ENCODE results near the gene STK40.
A peak's percentile ranks its signal among the peaks of the same experiment; 100 is the strongest.

The STK40 gene, protein sequence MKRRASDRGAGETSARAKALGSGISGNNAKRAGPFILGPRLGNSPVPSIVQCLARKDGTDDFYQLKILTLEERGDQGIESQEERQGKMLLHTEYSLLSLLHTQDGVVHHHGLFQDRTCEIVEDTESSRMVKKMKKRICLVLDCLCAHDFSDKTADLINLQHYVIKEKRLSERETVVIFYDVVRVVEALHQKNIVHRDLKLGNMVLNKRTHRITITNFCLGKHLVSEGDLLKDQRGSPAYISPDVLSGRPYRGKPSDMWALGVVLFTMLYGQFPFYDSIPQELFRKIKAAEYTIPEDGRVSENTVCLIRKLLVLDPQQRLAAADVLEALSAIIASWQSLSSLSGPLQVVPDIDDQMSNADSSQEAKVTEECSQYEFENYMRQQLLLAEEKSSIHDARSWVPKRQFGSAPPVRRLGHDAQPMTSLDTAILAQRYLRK

DNA sequence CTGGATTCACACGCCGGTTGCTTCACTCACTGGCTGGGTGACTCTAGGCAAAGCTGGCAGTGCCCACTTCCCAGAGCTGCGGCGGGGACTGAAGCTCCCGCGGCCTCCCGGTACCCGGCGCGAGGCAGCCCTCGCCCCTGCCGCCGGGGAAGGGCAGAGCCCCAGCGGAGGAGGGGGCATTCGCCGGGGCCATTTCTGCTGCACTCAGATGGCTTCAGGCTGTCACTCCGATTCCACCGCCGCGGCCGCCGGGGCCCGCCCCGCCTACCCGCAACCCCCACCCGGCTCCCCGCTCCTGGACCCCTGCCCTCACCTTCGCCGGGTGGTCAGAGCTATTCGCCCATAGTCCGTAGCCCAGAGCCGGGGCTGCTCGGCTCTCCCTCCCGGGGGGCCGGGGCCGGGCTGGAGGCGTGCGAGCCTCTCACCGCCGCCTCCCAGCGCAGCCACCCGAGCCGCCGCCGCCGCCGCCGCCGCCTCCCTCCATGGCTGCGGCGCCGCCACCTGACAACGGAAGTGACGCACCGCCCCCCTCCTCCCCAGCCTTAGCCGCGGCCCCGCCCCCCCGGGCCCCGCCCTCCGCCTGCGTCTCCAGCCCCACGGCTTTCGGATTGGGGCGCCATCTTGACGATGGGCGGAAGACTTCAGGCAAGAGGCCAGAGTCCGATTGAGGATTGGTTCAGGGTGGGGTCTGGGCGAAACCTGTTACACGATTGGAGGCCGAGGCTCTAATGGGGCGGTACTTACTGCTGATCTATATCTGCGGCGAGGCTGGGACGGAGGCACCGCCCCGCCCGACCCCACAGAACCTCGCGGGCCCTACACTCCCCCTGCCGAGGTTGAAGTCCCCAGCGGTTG is at the start of gene STK40:
STK40 (minus strand) TSS at position 515 of the 855 bp plus-strand sequence. CDS start 24,592 bp downstream, outside the sequence.
- DNase-seq (ENCODE audit: low spot score) = peak; percentile 95

DNA sequence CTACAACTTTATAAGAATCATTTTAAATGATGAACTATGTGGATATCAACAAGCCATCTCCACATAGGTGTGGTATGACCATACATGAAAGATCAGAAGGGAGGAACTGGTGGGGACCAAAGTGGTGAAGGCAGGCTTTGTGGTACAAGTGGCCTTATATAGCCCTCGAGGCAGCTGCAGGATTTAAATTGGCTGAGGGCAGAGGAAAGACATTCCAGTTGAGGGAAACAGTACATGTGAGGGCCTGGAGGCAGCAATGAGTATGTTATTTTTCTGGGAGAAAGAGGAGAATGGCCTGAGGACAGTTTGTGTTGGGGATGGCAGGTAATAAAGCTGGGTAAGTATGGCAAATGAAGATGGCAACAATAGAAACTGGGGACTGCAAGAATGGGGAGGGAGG is 47.4 kb upstream of the STK40 start:
- no peak for DNase-seq (ENCODE audit: low spot score)

DNA sequence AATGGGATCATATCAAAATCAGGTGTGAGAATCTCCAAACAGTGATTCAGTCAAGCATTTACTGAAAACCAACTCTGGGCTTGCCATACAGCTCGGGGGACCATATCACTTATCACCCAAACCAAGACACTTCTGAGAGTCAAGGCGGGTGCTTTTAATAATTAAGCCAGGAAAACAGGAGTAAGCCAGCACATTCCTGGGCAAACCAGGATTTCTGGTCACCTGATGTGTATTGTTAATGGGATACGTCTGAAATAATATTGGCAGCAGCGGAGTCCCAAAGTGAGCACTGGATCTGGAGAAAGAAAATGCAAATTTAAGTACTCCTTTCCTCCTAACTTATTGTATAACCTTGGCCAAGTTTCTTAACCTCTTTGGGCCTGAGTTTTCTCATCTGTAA is 46.9 kb upstream of the STK40 start:
- no peak for DNase-seq (ENCODE audit: low spot score)

DNA sequence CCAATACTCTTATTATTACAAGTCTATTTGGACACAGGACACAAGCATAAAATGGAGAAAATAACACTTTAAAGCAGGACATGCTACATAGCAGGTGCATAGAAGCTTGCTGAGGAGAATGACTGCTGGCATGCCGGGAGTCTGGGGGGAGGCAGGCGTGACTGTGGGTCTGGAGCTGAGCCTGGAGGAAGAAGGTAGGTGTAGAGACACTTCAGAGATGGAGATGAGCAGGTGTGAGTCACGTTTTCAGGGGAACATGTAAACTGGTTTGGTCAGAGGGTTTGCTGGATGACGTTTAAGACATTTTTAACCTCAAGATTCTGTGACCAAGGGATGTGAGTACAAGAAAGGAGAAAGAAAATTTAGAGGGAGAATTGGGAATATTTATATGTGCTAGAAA is 40.1 kb upstream of the STK40 start:
- DNase-seq (ENCODE audit: low spot score) = no peak

DNA sequence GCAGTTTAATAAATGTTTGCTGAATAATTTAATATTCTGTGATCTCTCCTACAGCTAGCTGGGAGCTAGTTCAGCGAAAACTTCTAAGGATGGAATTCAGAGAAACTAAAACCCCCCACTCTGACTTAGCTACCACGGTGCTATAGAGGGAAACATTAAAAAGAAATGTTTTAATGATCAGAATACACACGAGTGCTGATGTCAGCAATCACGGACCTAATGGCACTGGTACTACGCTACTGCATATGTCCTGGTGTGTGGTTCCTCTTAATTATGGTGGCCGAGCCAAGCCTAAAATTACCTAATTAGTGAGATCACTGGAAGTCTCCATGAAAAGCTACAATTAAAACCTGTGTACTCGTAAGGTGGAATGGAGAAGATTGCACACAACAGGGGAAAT is 35.9 kb upstream of the STK40 start:
- no peak for DNase-seq (ENCODE audit: low spot score)

DNA sequence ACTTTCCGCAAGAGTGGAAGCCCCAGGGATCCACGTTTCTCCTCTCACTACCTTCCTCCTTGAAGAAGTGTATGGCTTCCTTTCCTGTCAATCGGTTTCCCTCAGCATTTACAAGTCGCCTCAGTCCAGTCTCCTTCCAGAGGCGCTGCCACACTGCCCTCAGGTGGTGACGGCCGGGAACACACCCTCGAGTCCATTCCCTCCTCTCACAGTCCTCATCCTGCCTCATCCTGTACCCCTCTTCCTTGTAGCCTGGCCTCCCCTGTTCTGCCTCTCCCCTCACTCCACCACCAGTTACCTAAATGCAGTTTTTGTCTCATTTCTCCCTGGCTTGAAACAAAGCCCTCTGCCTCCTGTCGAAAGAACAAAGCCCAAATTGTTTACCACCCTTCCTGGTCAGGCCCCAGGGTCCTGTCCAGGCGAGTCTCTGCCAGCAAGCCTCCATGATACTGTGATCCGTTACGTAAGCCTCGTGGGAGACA is 35.2 kb upstream of the STK40 start:
- DNase-seq (ENCODE audit: low spot score) = peak; percentile 84

DNA sequence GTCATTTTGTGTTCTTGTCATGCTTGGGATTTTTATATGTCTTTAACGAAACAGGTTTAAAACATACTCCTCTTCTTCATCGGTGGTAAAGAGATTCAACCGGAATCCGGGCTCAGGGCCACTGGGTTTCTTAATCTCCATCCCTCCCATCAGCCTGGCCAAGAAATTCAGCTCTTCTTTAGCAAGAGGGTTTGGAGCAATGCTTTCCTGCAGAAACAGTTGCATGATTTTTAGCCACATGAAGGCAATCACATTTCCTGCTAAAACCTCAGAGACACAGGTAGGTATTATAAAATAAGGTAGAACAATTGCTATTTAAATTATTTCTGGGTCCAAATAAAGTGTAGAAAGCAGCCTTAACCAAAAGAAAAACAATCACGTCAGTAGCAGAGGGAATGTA is 34.7 kb upstream of the STK40 start:
- no peak for DNase-seq (ENCODE audit: low spot score)

DNA sequence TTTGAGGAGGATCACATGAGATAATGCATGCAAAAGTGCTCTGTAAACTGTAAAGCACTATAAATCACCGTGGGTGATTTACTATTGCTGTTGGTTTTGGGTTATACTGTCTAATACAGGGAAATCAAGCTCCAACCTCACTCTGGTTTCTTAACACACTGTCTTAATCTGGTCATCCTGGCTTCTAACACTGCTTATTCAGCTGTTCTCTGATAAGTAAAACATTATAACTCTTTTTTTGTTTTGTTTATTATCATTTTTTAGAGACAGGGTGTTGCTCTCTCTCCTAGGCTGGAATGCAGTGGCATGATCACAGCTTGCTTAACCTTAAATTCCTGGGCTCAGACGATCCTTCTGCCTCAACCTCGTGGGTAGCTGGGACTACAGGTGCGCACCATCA is 33.8 kb upstream of the STK40 start:
- DNase-seq (ENCODE audit: low spot score) = no peak

DNA sequence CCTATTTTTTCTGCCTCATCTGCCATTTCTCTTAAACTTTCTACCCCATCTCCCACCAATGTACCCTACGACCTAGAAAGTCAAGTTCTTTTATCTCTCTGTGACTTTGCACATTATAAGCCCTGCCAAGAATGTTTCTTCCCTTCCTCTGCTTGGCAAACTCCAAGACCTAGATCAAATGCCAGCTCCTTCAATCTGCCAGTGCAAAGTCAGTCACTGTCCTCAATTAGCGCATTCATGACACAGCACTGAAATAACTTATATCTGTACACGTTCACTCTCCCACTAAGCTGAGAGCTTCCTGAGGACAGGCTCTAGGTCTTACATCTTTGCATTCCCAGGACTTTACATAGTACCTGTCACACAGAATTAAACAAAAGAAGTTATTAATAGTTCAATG is 33.4 kb upstream of the STK40 start:
- DNase-seq (ENCODE audit: low spot score) = no peak

DNA sequence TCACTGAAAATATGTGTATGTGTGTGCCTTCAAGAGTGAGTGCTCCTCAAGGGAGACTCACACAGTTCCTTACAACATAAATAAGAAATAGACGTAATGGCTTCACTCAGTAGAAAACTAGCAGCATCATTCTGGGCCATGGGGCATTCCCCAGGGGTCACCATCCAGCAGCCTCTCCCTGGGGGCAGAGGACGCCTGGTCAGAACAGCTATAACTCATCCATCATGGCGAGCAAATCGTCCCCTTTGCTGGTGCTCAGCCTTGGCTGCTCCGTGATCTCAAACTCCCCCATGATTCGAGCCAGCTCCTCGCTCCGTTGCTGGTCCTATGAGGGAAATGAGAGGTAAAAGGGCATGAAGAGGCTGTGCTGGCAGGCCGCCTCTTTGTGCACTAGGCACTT is 32.2 kb upstream of the STK40 start:
- no peak for DNase-seq (ENCODE audit: low spot score)

DNA sequence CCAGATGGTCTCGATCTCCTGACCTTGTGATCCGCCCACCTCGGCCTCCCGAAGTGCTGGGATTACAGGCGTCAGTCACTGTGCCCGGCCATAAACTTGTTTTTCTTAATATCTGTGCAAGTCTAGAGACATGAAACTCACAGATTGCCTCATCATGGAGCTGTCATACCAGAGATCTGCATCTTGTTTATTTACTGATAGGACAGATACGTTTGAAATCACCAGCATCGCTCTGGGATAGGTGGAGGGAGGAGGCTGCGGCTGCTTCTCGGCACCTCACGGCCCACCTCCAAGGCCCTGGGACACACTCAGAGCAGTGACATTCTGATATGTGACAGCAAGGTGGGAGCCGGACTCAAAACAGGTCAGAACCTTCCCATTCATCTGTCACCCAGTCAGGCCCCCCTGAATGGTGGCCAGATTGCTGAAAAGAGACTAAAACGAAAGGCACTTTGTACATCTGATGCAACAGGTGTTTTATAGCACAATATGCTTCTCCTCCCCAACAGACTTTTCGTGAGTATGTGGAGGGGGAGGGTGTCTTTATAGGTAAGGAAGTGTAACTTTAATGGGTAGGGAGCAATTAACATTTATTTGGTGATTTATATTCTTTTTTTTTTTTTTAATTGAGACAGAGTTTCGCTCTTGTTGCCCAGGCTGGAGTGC is 30.1 kb upstream of the STK40 start:
- no peak for DNase-seq (ENCODE audit: low spot score)

DNA sequence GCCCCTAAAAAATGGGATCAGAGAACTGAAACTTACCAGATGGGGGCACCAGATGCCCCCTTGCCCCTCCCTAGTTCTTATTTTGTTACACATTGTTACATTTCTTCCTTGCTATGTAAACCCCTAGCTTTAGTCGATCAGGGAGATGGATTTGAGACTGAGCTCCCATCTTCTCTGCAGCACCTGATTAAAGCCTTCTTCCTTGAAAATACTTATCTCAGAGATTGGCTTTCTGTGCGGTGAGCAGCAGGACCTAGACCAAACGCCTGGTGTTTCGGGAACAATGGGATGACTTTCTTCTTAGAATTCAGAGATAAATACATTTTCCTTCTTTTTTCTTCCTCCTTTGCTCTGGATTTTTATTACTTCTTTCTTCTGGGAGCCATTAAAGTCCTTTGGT is 28.7 kb upstream of the STK40 start:
- no peak for DNase-seq (ENCODE audit: low spot score)

DNA sequence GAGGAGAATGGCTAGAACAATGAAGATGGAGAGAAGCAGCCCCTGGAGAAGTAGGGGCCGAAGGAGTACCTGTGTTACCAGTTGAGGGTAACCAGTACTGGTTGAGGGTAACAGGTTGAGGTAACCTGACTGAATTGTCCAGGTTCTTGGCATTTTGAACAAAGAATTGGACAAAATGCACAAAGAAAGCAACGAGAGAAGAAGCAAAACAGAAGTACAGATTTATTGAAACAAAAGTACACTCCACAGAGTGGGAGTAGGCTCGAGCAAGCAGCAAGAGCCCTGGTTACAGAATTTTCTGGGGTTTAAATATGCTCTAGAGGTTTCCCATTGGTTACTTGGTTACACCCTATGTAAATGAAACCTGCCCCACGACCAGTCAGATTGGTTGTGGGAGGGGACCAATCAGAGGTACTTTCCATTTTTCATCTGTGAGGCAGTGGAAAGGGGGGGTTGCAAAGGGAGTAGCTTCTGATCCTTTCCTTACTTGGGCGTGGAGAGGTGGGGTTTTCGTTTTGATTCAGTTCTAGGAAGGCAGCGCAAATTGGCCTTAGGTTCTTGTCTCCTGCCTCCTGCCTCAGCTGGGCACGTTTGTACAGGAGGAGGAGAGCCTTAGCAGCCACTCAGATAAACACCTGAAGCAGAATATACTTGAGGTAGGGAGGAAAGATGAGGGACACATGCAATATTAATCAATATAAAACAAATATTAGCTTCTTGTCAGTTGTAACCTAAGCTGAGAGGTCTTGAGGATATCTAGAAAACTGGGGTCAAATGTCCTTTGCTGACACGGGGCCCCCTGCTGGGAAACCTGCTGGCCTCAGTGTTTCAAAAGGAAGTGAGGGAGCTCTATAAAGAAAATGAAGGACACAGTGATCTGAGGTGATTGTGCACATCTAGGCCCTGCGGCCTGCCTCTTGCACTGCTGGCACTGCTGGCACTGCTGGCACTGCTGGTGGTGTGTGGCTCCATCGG is 26.2 kb upstream of the STK40 start:
- no peak for DNase-seq (ENCODE audit: low spot score)

DNA sequence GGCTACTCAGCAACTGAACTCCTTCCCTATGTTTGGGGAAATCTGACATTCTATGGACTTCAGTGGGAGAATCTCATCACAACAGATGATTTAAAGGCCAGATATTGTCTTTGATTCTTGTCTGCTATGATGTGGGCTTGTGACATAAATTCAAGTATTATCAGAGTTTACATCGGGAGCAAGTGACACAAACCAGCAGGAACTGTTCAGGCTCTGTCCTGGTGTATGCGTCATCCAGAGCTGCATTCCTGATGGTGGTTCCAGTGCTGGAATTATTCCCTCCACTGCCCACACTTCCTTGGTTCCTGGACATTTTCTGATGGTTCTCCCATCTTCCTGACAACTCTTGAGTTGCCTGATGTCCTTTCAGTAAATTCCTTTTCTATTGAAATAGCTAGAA is 22.8 kb upstream of the STK40 start:
- no peak for DNase-seq (ENCODE audit: low spot score)

DNA sequence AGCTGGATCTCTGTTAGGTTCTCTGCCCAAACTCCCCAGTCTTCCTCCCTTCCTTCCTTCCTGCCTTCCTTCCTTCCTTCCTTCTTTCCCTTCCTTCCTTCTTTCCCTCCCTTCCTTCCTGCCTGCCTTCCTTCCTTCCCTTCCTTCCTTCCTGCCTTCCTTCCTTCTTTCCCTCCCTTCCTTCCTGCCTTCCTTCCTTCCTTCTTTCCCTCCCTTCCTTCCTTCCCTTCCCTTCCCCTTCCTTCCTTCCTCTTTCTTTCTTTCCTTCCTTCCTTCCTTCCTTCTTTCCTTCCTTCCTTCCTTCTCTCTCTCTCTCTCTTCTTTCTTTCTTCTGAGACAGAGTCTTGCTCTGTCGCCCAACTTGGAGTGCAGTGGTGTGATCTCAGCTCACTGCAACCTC is 20.7 kb upstream of the STK40 start:
- no peak for DNase-seq (ENCODE audit: low spot score)

DNA sequence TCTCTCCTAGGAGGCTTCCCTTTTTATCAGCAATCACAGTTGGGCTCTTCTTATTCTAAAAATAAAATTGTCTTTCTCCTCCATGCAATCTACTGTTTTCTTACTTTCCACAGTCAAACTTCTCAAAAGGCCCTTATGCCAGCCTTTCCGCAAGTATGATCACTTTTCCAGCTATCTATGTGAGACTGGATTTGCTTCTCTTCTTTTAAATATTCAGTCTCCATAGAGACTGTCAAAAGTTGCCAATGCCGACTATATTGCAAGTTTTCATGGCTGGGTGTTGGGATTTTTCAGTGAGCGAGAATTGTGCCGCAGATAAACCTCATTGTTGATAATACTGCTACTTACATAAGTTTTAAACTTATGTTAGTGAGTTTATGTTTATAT is 16.8 kb upstream of the STK40 start:
- no peak for DNase-seq (ENCODE audit: low spot score)

DNA sequence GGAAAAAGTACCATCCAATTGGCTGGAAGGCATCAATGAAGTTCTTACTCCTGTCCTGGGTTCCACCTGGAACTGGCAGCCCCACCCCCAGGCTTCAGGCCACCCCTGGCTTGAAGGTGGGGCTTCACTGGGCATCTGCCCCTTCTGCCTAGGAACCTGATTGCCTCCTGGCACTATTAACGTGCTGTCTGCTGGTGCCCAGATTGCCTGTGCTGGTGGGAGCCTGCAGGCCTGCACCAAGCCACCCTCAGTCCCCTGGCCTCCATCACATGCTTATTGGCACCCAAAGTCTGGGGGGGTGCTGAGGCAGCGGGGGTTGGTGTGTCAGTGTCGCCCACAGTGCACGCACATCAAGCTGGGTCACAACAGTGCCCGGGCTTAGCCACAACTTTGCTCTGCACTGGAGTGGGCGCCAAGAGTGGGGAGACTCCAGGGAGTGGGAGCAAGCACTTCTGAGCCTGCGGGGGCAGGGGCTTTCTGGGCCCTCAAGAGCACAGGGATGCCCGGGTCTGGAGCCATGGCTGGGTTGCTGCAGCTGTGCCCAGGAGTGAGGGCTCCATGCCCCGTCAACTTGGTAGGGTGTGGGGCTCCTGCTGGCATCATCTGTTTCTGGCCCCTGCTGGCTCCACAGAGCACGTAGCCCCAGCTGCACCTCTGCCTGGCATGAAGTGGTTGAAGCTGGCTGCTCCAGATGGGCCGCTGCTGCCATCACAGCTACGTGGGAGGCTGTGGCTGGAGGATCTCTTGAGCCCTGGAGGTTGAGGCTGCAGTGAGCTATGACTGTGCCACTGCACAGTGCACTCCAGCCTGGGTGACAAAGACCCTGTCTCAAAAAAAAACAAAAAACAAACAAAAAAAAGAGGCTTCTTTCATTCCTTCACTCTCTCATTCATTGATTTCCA is 16.1 kb upstream of the STK40 start:
- no peak for DNase-seq (ENCODE audit: low spot score)

DNA sequence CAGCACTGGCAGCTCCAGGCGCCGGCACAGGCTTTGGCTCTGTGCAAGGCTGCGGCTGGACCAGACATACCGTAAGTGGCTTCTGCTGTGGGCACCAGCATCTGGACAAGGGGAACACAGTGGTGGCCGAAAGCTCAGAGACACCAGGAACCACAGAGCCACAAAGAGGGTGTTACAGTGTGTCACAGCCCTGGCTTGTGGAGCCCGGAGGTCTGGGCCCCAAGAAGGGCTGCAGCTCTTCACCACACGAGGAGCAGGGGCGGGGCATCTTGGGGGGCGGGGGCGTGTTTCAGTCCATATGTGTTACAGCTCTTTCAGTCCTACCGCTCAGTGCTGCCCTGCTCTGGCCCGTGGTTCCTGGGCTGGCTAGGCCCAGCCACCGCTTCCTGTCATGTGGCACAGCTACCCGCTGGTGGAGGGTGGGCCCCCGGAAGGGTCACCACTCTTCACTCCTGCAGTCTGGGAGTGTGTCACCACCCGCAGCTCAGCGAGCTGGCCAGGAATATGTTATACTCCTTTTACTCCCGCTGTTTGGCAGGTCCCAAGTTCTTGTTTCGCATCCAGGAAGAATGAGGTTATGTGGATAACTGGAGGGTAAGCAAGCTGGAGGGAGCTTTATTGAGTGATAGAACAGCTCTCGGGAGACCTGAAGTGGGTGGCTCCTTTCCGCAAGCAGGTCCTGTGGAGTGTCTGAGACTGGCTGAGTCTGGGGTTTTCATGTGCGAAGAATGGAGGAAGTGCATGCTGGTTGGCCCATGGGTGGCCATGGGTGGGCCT is 15.3 kb upstream of the STK40 start:
- DNase-seq (ENCODE audit: low spot score) = no peak

DNA sequence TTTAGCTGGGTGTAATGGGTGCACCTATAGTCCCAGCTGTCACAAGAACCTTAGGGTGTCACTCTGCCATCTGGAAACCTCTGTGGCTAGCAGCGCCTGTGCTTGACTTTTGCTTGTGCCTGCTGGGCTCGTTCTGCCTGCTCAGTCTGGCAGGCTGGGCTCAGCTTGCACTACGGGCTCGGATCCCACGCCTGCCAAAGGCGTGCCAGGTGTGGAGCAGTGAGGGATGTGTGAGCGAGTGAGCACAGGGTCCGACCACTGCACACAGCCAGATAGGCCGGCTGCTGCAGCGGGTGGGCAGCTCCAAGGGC is 14.7 kb upstream of the STK40 start:
- no peak for DNase-seq (ENCODE audit: low spot score)
